Body of pancreas (tissue), 4 donors: ENCODE data around the gene SRPK1. TPM values are rescaled to one million over a fixed set of nuclear protein-coding genes. Genes with fewer than 3 reads are reported as not detected.
"Not testable (repeated sequence)": the region's sequence is repeated elsewhere in the genome, so short reads cannot be mapped to it uniquely, and the experiment has no call there.

Experiments
- ATAC-seq: fragments of 150-250 bp; one replicate; pipeline ENCODE4 v1.9.1; 2016
- DNase-seq, 4 donors: peaks; one replicate each; pipeline ENCODE4 v3.0.0-alpha.2; 2019
- H3K27ac ChIP-seq, 4 donors: fragments of 200-600 bp; sonication (generic); 1 replicate in 3 of 4; 2 replicates in 1 of 4; pipeline versions ENCODE4 v1.5.1 to v1.6.1; 2016 to 2019; ENCODE audit warnings: mild to moderate bottlenecking in 1 of 4, mixed read lengths in 1 of 4, moderate library complexity in 1 of 4
- H3K27me3 ChIP-seq, 2 donors: fragments of 200-600 bp; sonication (generic); one replicate each; pipeline ENCODE4 v1.6.0; 2016; ENCODE audit warnings: mild to moderate bottlenecking in 1 of 2
- H3K36me3 ChIP-seq, 2 donors: fragments of 200-600 bp; sonication (generic); replicated peaks in 1 of 2; 2 replicates each; pipeline ENCODE4 v1.5.1; 2016; ENCODE audit warnings: low read depth in 2 of 2; ENCODE audit not compliant: insufficient read depth in 1 of 2
- H3K4me1 ChIP-seq: fragments of 200-600 bp; sonication (generic); one replicate; pipeline ENCODE4 v1.6.0; 2016
- H3K4me3 ChIP-seq, 2 donors: fragments of 200-600 bp; sonication (generic); 1 replicate in 1 of 2; 2 replicates in 1 of 2; pipeline ENCODE4 v1.5.1; 2016 to 2019
- H3K9me3 ChIP-seq, 3 donors: fragments of 200-600 bp; sonication (generic); 1 replicate in 2 of 3; 2 replicates in 1 of 3; pipeline ENCODE4 v1.5.1; 2016
- CTCF ChIP-seq, 7 experiments: fragments of 450-650 bp in 4 of 7; fragments of 200-600 bp in 3 of 7; sonication (generic) in 3 of 7; IDR thresholded peaks; one replicate each; pipeline ENCODE4 v1.5.1; 2016 to 2019; ENCODE audit warnings: antibody characterized with exemption in 7 of 7
- POLR2A ChIP-seq, 3 donors: fragments of 450-650 bp; IDR thresholded peaks; one replicate each; pipeline ENCODE4 v1.6.1; 2016; ENCODE audit warnings: antibody characterized with exemption in 3 of 3, mild to moderate bottlenecking in 2 of 3
- WGBS, 2 donors: methylation state at CpG; one replicate each; pipeline ENCODE4 v1.1.5; 2017; 5-methylcytosine and 5-hydroxymethylcytosine counted together
- intact Hi-C: fragments of 100-400 bp; cut with DNase I; formaldehyde crosslinking; loops from one replicate; pipeline ENCODE4 v1.15.1; 2023
- total RNA-seq, 2 donors: library from RNA; depleted of rRNA; stranded (reverse); fragments of >200 nt; gene quantifications; one replicate each; pipeline ENCODE4 v1.1.0, GENCODE V29; 2016

The SRPK1 gene
- total RNA-seq, 2 donors from 2014 or later: 30.4 to 80.4 TPM

- TF ChIP-seq POLR2A (IDR thresholded peaks at IDR 0.05) (peak in 2 of 3 donors; percentile 55), CTCF (IDR thresholded peaks at IDR 0.05) (no peak)
- Histone ChIP-seq H3K27me3 (no peaks in the 10 kb centered on the region), H3K36me3 (no peaks in the 10 kb centered on the region), H3K4me3 (peak overlapping the region; percentile 44 to 47), H3K4me1 (peaks cover 40% of the 10 kb centered on the region), H3K9me3 (no peaks in the 10 kb centered on the region), H3K27ac (peak overlapping the region; percentile 71 to 86 (median 80))
- 1% methylated on average over 35 to 49 of the region's 50 CpGs for WGBS, 2 donors
- intact Hi-C loops: no loop called here
- DNase-seq (peak; percentile 44 to 72 (median 56)), ATAC-seq (peak; percentile 60)
These were observed 809 bp downstream of the SRPK1 start for GRCh38 chr6:35919827-35920751.

- DNase-seq: peak in 1 of 4 donors; percentile 7
- intact Hi-C loops: no loop called here
These were observed 1.6 kb downstream of the SRPK1 start for GRCh38 chr6:35919085-35919826.

GRCh38 chr6:35916893-35917292 is 4.0 kb downstream of the SRPK1 start:
- H3K27me3 ChIP-seq, intact Hi-C loops, H3K36me3 ChIP-seq, H3K9me3 ChIP-seq, DNase-seq, ATAC-seq, H3K4me3 ChIP-seq, H3K27ac ChIP-seq: not testable (repeated sequence)
- WGBS, 2 donors: 81 to 83% methylated on average over 6 of the region's 6 CpGs
- peaks cover 36% of the 10 kb centered on the region for H3K4me1 ChIP-seq

More at GRCh38 chr6:35919085-35919826, 1.6 kb downstream of the SRPK1 start:
- ATAC-seq: peak; percentile 28
- Histone ChIP-seq H3K4me3 (peak overlapping the region; percentile 7 to 47), H3K27ac (peak overlapping the region; percentile 71 to 86 (median 80)), H3K27me3 (no peaks in the 10 kb centered on the region), H3K9me3 (no peaks in the 10 kb centered on the region), H3K36me3 (peaks cover 0 to 1% of the 10 kb centered on the region in 2 donors), H3K4me1 (peaks cover 40% of the 10 kb centered on the region)
- 9 to 11% methylated on average over 9 of the region's 9 CpGs for WGBS, 2 donors
- TF ChIP-seq CTCF (IDR thresholded peaks at IDR 0.05): no peak
- TF ChIP-seq POLR2A (IDR thresholded peaks at IDR 0.05): no peak

- H3K27ac ChIP-seq: no peak overlapping the region
- no peak for TF ChIP-seq POLR2A (IDR thresholded peaks at IDR 0.05)
- TF ChIP-seq CTCF (IDR thresholded peaks at IDR 0.05): no peak
- no peak overlapping the region for H3K4me3 ChIP-seq
These were observed 4.8 kb downstream of the SRPK1 start for GRCh38 chr6:35916056-35916455.

GRCh38 chr6:35914536-35914935 is 6.4 kb downstream of the SRPK1 start:
- peaks cover 28% of the 10 kb centered on the region for H3K4me1 ChIP-seq
- H3K27me3 ChIP-seq: no peaks in the 10 kb centered on the region
- TF ChIP-seq POLR2A (IDR thresholded peaks at IDR 0.05) (no peak), CTCF (IDR thresholded peaks at IDR 0.05) (no peak)
- H3K9me3 ChIP-seq: peaks cover 0 to 2% (median 0%) of the 10 kb centered on the region in 3 donors
- no peak overlapping the region for H3K4me3 ChIP-seq
- intact Hi-C loops: no loop called here
- ATAC-seq: no peak
- peaks cover 1 to 6% of the 10 kb centered on the region in 2 donors for H3K36me3 ChIP-seq
- no peak for DNase-seq
- no peak overlapping the region for H3K27ac ChIP-seq
- WGBS, 2 donors: 81 to 88% methylated on average over 6 of the region's 6 CpGs

More at GRCh38 chr6:35916056-35916455, 4.8 kb downstream of the SRPK1 start:
- ATAC-seq (no peak), DNase-seq (no peak)
- WGBS, 2 donors: 90 to 94% methylated on average over 3 of the region's 3 CpGs
- intact Hi-C loops: no loop called here
- H3K9me3 ChIP-seq: no peaks in the 10 kb centered on the region
- H3K36me3 ChIP-seq: peaks cover 1 to 6% of the 10 kb centered on the region in 2 donors
- peaks cover 28% of the 10 kb centered on the region for H3K4me1 ChIP-seq
- H3K27me3 ChIP-seq: no peaks in the 10 kb centered on the region
